Measurements from ENCODE around the gene IL23R.

DNA sequence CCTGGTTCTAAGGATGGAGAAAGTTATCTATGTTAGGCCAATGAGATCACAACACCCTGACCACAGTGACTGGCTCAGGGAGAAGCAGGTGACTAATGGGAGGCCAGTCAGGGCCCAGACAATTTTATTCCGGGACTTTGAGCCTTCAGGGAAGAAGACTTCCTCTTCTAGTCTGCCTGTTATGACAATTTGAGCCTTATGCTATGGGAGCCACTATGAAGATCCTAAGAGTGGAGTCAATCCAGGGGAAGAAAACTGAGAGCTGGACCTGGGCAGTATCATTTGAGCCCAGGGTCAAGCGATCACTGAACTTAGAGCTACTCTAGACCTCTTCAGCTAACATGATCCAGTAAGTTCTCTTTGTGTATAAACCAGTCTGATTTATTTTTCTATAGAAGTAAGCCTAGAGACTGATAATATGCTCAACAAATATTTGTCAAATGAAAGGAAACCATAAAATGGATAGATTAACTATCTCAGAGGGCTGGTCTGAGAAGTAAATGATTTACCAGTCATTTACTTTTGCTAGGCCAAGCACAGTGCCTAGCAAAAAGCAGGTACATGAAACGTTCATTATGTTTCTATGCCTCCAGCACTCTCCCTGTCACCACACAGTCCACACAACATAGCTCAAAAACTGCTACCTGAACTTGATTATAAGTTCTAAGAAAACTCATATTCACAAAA, 27.3 kb upstream of the IL23R start:
- TF ChIP-seq, protein P1, sequence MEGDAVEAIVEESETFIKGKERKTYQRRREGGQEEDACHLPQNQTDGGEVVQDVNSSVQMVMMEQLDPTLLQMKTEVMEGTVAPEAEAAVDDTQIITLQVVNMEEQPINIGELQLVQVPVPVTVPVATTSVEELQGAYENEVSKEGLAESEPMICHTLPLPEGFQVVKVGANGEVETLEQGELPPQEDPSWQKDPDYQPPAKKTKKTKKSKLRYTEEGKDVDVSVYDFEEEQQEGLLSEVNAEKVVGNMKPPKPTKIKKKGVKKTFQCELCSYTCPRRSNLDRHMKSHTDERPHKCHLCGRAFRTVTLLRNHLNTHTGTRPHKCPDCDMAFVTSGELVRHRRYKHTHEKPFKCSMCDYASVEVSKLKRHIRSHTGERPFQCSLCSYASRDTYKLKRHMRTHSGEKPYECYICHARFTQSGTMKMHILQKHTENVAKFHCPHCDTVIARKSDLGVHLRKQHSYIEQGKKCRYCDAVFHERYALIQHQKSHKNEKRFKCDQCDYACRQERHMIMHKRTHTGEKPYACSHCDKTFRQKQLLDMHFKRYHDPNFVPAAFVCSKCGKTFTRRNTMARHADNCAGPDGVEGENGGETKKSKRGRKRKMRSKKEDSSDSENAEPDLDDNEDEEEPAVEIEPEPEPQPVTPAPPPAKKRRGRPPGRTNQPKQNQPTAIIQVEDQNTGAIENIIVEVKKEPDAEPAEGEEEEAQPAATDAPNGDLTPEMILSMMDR (IDR thresholded peaks at IDR 0.05; ENCODE audit: extremely low read depth in 1 of 2, insufficient read depth in 1 of 2, low read depth in 1 of 2, low read length in 2 of 2), result no peak
- TF ChIP-seq POLR2A (IDR thresholded peaks at IDR 0.05; ENCODE audit: low read depth, low read length), result no peak
- no peak for TF ChIP-seq POLR2AphosphoS5 (IDR thresholded peaks at IDR 0.05; ENCODE audit: insufficient read depth, low read depth, low read length)
- TF ChIP-seq EZH2 (IDR thresholded peaks at IDR 0.05; ENCODE audit: borderline replicate concordance, low read depth, low read length, severe bottlenecking), result no peak
- TF ChIP-seq JUN (IDR thresholded peaks at IDR 0.05; ENCODE audit: borderline replicate concordance, insufficient read depth, insufficient read length, low read depth), result no peak
- TF ChIP-seq, protein P2, sequence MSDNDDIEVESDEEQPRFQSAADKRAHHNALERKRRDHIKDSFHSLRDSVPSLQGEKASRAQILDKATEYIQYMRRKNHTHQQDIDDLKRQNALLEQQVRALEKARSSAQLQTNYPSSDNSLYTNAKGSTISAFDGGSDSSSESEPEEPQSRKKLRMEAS (IDR thresholded peaks at IDR 0.05; ENCODE audit: insufficient read depth, insufficient read length), result no peak
- no peak for TF ChIP-seq FOS (IDR thresholded peaks at IDR 0.05; ENCODE audit: borderline replicate concordance, insufficient read depth, low read length)
